ENCODE measurements around the gene GPR176.

GRCh38 chr15:39828374-39828931 is 91.6 kb downstream of the GPR176 start:
- TF ChIP-seq CTCF (IDR thresholded peaks at IDR 0.05) (no peak), POLR2A (IDR thresholded peaks at IDR 0.05) (no peak)

All from sigmoid colon (tissue), 3 donors.